Posterior cingulate gyrus (tissue), 11 donors: ENCODE results near the gene ZNF566.
A peak's percentile ranks its signal among the peaks of the same experiment; 100 is the strongest.
"Not testable (repeated sequence)": the region's sequence is repeated elsewhere in the genome, so short reads cannot be mapped to it uniquely, and the experiment has no call there.

Experiments used
- DNase-seq, 10 donors: peaks; one replicate each; pipeline versions ENCODE4 v3.0.0 to v3.0.0-alpha.2; 2020 to 2021; ENCODE audit warnings: mixed read lengths in 3 of 10
- intact Hi-C: fragments of 100-400 bp; cut with DNase I; formaldehyde crosslinking; loops from one replicate; pipeline ENCODE4 v1.15.1; 2023

Gene ZNF566

DNA sequence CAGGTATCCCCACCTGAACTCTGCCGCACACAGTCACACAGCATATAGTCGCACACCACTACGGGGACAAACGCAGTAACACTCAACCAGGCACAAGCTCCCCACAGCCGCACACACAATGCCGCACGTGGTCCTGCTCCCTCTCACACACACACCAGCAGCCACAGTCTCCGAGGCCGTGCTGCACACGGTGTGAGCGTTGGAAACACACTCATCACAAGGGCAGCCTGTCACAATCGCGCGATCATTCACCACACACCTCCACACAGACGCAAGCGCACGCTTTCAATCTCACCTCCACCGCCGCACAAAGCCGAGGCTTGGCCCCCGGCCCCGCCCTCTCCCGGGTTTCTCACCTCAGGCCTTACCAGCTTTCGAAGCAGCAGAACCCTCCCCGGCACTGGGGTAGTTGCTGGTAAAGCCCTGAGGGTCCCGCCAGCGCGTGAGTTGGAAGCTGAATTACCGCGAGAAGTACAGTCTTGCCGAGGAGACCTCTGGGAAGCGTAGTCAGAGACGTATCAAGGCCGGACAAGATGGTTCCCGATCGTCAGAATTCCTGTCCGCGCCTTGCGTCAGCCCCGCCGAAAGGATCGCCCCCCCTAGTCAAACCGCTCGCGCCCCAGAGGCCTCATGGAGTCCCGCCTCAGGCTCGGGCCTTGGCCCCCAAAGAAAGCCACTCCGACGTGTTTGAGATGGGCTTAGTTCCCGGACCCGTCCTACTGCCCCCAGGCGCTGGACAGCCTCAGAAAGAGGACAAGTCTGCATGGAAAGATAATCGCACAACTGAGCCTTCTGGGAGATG is at the start of gene ZNF566:
Gene ZNF566, minus strand, starts transcription at position 444 of the 802 bp plus-strand sequence. CDS start 13,004 bp downstream, outside the sequence.
- peak; percentile 82 to 98 (median 89) for DNase-seq
- intact Hi-C loops: loop anchor here (2.0 kb wide), 2 partner anchors 71 to 111 kb away; partner anchors contain the start of genes ZFP14 and ZFP82

DNA sequence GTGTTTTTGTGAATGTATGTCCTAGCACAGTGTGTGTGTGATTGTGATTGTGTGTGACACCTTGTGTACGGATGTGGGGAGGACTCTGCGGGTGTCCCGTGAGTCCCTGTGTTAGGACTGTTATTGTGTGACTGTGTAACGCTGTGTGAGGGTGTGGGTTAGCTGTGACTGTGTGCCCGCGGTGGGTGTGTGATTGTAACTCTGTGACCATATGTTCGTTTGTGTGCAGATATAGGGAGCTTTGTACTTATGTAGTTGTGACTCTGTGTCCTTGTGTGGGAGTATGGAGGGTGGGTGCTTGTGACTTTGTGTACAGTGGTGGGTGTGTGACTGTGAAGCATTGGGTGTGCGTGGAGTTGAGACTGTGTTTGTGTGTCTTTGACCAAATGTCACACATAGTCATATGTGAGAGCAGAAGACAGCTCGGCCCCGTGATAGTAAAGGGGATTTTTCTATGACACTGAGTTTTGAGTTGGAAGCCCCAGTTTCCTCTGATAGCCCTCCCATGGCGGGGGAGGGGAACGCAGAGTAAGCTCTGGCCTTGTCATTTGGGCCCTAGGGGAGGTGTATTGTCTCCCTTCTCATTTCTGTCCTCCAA is 39.7 kb upstream of the ZNF566 start:
- no peak for DNase-seq
- intact Hi-C loops: loop anchor here (2.0 to 5.0 kb wide), 2 partner anchors 43 to 242 kb away; partner anchors contain the start of gene ZNF529

DNA sequence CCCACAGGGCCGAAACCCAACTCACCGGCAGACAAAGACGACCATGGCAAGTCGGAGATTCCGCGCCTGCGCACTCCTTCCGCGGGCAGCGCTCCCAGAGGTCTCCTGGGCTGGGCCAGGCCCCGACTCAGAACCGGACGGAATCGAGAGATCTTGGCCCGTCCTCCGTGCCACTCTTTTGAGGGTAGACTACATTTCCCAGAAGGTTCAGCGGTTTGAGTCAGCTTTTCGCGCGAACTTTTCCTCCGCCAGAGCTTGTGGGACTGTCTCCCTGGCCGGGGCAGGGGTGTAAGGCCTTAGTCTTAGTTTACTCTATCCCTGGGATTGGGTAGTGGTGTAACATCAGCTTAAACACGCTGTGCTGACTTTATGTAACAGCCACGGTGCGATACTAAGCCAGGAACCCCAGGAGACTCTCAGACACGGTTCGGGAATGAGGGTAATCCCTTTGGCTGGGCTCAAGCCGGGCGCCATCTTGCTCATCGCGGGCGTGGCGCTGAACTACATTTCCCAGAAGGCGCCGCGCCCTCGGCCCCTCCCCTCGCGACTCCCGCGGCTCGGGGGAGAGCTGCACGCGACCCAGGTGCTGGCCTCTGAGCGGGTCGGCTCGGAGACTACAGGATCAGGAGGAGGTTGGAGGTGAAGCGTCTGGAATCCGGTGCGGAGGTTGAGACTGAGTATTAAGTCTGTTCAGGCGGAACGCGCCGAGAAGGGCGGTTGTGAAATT is 39.0 kb upstream of the ZNF566 start, which contains the start of gene ZNF260:
Gene ZNF260, minus strand, starts transcription at position 78 of the 727 bp plus-strand sequence. CDS start 13,033 bp downstream, outside the sequence.
- intact Hi-C loops: loop anchor here (2.0 to 5.0 kb wide), 2 partner anchors 44 to 242 kb away; partner anchors contain the start of gene ZNF529

DNA sequence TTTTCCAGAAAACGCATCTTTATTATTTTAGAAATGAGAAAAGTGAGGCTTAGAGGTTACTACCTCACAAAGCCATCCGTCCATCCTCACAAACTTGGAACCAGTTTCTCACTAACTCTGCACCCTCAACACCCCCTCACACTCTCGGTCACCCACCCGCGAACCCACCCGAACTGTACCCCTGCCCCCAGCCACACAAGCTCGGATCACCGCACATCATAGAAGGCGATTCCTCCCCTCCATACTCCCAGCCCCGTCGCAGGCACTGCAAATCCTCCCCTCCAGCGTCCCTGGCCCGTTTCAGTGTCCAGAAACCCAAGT is 38.5 kb upstream of the ZNF566 start:
- no peak for DNase-seq
- intact Hi-C loops: loop anchor here (2.0 to 5.0 kb wide), 2 partner anchors 44 to 243 kb away; partner anchors contain the start of gene ZNF529

More for the DNA sequence above, 39.0 kb upstream of the ZNF566 start, which contains the start of gene ZNF260:
- peak; percentile 95 to 99 (median 97) for DNase-seq

DNA sequence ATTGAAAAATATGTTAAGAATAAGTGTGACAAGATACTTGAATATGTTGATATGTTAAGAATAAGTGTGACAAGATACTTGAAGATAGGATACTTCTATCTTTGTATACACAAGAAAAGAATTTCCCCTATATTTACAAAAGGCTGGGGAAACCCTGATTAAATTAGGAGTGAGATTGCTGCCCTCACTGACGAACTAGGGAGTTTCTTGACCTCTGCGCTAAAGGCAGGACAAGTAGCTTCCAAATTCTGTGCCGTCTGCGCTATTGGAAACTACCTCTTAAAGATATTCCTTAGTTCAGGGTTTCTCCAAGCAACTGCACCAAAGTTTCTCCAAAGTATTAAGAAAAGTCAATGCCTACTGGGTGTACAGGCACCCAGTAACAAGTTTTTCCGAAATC is 38.0 kb upstream of the ZNF566 start:
- intact Hi-C loops: loop anchor here (5.0 kb wide), 1 partner anchor 45 kb away; the partner anchor contains the start of gene ZNF529
- no peak for DNase-seq

DNA sequence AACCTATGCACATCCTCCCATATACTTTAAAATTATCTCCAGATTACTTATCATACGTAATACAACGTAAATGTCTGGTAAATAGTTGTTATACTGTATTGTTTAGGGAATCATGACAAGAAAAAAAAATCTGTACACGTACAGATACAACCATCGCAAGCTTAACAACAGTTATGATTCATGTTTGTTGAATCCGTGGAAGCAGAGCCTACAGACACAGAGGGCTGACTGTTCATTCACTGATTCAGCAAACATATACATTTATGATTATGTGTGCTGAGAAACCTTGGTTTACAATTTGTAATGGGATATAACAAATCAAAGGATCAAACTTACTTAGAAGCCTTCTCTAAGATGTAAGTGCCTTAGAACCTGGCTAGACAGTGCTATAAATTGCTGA is 37.2 kb upstream of the ZNF566 start:
- intact Hi-C loops: loop anchor here (5.0 kb wide), 1 partner anchor 46 kb away; the partner anchor contains the start of gene ZNF529
- DNase-seq: no peak

DNA sequence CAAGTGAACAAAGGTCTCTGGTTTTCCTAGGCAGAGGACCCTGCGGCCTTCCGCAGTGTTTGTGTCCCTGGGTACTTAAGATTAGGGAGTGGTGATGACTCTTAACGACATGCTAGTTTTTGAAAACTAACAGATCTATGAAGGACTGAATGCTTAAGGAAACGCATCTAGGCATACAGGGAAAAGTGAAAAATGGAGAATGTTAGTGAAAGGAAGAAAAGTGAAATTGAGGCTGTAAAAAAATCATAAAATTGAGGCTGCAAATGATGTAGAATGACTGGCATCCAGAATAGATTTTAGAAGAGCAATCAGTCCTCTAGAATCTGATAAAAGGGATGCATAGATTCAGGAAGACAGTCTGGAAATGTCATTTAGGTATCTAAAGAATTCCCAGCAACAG is 35.3 kb upstream of the ZNF566 start:
- DNase-seq: no peak
- intact Hi-C loops: loop anchor here (5.0 kb wide), 1 partner anchor 48 kb away; the partner anchor contains the start of gene ZNF529

DNA sequence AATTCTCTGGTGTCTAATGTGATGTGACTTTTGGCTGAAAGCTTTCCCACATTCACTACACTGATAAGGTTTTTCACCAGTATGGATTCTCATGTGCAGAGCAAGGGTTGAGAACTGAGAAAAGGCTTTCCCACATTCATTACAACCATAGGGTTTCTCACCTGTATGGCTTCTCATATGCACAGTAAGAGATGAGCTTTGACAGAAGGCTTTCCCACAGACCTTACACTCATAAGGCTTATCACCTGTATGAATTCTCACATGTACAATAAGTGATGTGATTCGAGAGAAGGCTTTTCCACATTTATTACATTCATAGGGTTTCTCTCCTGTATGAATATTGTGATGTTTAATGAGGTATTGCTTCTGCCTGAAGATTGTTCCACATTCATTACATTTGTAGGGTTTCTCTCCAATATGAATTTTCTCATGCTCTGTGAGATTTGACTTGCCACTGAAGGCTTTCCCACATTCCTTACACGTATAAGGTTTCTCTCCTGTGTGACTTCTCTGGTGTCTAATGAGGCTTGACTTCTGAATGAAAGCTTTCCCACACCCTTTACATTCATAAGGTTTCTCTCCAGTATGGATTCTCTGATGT is 24.8 kb upstream of the ZNF566 start:
- intact Hi-C loops: no loop called here
- DNase-seq: no peak

DNA sequence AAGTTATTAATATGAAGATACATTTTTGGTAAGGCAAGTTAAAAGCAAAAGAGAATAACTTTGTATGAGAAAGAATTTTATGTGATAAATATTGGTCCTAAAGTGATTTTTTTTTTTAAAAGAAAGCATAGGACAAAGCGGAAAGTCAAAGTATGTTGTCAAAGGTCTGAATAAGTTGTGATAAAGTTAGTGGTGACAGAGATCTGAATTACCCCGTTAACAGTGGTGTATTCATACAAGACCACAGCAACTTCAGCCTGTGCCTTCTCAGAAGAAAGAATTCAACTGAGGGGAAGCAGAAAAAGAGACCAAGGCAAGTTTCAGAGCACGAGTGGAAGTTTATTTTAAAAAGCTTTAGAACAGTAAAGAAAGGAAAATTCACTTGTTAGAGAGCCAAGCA is 19.0 kb upstream of the ZNF566 start:
- DNase-seq: no peak
- intact Hi-C loops: no loop called here

DNA sequence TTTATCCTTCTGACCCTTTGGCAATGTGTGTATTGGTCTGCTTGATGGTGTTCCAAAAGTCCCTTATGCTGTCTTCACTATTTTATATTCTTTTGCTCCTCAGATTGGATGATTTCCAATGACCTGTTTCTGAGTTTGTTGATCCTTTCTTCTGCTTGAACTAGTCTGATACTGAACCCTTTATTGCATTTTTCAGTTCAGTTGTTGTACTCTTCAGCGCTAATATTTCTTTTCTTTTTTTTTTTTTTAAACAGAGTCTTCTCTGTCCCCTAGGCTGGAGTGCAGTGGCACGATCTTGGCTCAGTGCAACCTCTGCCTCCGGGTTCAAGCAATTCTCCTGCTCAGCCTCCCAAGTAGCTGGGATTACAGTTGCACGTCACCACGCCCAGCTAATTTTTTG is 12.6 kb upstream of the ZNF566 start:
- intact Hi-C loops: no loop called here
- no peak for DNase-seq

DNA sequence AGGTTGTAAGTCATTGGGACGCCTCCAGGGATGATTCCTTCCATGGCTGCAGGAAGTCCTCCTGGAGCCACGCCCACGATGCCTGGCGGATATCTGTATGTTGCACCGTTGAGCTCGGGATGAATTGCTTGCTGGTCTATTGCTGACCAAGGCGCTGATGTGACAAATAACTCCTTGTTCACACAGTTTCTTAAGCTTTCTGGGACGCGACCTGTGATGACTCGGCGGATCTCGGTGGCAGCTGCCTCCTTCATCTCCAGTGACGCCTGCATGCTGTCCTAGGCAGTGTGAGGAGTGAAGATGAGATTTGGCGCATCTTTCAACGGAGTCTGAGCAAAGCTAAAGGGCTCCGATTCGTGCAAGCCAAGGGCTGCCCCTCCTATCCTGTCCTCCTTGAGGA is 7.6 kb upstream of the ZNF566 start:
- DNase-seq: no peak
- intact Hi-C loops: no loop called here

DNA sequence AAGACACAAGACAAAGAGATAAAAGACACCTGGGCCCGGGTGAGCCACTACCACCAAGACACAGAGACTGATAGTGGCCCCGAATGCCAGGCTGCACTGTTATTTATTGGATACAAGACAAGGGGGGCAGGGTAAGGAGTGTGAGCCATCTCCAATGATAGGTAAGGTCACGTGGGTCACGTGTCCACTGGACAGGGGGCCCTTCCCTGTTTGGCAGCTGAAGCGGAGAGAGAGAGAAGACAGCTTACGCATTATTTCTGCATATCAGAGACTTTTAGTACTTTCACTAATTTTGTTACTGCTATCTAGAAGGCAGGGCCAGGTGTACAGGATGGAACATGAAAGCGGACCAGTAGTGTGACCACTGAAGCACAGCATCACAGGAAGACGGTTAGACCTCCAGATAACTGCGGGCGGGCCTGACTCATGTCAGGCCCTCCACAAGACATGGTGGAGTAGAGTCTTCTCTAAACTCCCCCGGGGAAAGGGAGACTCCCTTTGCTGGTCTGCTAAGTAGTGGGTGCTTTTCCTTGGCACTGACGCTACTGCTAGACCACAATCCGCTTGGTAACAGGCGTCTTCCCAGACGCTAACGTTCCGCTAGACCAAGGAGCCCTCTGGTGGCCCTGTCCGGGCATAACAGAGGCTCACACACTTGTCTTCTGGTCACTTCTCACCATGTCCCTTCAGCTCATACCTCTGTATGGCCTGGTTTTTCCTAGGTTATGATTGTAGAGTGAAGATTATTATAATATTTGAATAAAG is 3.5 kb upstream of the ZNF566 start:
- intact Hi-C loops: not testable (repeated sequence)
- peak; percentile 50 to 96 (median 76) for DNase-seq

DNA sequence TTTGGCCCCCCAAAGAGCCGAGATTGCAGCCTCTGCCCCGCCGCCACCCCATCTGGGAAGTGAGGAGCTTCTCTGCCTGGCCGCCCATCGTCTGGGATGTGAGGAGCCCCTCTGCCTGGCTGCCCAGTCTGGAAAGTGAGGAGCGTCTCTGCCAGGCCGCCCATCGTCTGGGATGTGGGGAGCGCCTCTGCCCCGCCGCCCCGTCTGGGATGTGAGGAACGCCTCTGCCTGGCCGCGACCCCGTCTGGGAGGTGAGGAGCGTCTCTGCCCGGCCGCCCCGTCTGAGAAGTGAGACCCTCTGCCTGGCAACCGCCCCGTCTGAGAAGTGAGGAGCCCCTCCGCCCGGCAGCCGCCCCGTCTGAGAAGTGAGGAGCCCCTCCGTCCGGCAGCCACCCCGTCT is 1.5 kb upstream of the ZNF566 start:
- intact Hi-C loops: not testable (repeated sequence)

DNA sequence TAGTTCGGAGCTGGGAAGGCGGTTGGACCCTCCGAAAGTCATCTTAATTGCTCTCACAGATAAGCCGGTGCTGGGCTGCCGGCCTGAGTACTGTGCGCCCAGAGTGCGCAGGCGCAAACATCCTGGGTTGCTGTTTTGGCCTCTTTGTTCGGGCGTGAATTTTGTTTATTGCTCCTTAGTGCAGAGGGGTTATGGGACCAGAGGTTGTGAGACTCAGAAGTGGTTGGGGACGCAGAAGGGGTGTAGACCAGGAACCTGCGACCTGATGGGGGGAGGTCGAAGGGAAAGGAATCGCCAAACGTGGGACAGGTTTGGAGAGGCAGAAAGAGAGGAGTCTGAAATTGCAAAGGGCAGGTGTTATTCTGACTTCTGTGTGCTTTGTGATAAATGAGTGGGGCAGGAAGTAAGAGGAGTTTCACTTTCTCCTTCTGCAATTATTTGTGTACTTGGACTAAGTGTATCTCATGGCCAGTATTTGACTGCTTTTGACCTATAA is 607 bp upstream of the ZNF566 start:
- DNase-seq: peak in 8 of 10 donors; percentile 64 to 95 (median 77)

More for the DNA sequence above, 1.5 kb upstream of the ZNF566 start:
- DNase-seq: not testable (repeated sequence)

DNA sequence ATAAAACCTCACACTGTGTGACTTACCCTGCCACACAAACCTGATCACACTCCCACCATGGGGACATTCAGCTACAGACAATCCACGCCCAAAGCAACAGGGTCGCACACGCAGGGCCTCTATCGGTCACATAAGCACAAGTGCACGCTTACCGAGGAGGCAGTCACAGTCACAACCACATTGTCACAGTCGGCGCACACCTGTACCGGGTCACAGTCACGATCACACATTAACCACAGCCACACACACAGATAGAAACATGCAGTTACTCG is 579 bp downstream of the ZNF566 start:
- intact Hi-C loops: loop anchor here (2.0 kb wide), 2 partner anchors 70 to 110 kb away; partner anchors contain the start of genes ZFP14 and ZFP82
- DNase-seq: peak in 2 of 10 donors; percentile 18 to 22

More for the DNA sequence above, 607 bp upstream of the ZNF566 start:
- intact Hi-C loops: loop anchor here (2.0 kb wide), 2 partner anchors 71 to 111 kb away; partner anchors contain the start of genes ZFP14 and ZFP82

DNA sequence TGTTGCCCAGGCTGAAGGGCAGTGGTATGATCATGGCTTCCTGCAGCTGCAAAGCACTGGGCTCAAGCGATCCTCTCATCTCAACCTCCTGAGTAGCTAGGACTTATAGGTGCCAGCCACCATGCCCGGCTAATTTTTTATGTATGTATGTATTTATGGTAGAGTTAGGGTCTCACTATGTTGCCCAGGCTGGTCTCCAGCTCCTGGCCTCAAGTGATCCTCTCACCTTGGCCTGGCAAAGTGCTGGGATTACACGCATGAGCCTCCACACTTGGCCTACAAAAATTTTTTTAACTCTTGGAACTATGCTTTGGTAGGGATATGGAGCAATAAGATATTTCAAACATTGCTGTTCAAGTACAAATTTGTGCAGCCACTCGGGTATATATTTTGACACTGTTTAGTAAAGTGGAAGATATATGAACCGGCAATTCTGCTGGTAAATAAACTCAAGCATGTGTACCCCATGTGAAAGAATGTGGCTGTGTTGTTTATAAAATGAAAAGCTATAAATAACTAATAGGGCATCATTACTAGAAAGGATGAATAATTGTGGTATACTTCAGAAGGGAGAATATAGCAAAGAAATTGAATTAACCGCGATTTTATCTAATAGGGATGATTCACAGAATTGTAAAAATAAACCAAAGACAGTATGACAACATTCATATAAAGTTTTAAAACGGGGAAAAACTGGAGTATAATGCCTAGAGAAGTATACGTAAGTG is 1.1 kb downstream of the ZNF566 start:
- DNase-seq: no peak
- intact Hi-C loops: loop anchor here (2.0 kb wide), 2 partner anchors 69 to 109 kb away; partner anchors contain the start of genes ZFP14 and ZFP82

DNA sequence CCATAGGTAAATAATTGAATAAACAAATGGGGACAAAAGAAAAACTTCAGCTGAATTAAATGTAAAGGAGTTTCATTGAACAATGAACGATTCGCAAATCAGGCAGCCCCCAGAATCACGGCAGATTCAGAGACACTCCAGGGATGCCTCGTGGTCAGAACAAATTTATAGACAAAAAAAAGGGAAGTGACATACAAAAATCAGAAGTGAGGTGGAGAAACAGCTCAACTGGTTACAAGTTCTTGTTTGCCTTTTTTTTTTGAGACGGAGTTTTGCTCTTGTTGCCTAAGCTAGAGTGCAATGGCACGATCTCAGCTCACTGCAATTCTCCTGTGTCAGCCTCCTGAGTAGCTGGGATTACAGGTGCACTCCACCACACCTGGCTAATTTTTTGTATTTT is 5.7 kb downstream of the ZNF566 start:
- intact Hi-C loops: no loop called here

DNA sequence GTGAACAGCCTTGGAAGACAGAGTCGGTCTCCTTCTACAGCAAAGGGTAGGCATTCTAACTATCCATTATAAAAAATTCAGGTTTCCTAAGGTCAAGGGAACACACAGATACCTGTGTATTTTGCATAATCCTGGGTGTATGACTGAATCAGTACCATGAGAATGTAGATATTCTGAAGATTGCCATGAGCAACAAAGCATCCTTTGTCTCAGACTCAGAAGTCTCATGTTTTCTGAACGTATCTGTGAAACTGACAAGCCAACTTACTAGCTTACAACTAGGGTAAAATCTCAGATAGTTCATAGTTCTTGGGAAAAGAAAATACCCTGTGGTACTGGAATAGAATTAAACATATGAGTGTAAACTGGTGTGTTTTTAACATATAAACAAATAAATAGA is 6.5 kb downstream of the ZNF566 start:
- intact Hi-C loops: no loop called here
- no peak for DNase-seq

More for the DNA sequence above, 5.7 kb downstream of the ZNF566 start:
- DNase-seq: no peak
